H9 (cell line): Measurements from ENCODE around the gene LARP1. TPM values are rescaled to one million over a fixed set of nuclear protein-coding genes. Genes with fewer than 3 reads are reported as not detected.

Experiments used
- DNase-seq: peaks from one replicate; pipeline ENCODE4 v3.0.0-alpha.2; 2017
- H2AFZ ChIP-seq: one replicate; pipeline ENCODE4 v1.6.1; 2013; ENCODE audit warnings: mild to moderate bottlenecking, low read length, control low read depth, moderate library complexity
- H2AK5ac ChIP-seq: 2 replicates; pipeline ENCODE4 v1.6.1; 2013; ENCODE audit warnings: low read length, control low read depth, mixed read lengths; ENCODE audit not compliant: insufficient read length
- H2BK120ac ChIP-seq: one replicate; pipeline ENCODE4 v1.6.1; 2013; ENCODE audit warnings: low read depth, mild to moderate bottlenecking, low read length, control low read depth, inconsistent platforms; ENCODE audit not compliant: poor library complexity, severe bottlenecking
- H2BK12ac ChIP-seq: 2 replicates; pipeline ENCODE4 v1.6.1; 2013; ENCODE audit warnings: low read length, control low read depth, mixed read lengths, low read depth; ENCODE audit not compliant: insufficient read length
- H2BK15ac ChIP-seq: 2 replicates; pipeline ENCODE4 v1.6.1; 2013; ENCODE audit warnings: low read depth, low read length, control low read depth
- H2BK20ac ChIP-seq: one replicate; pipeline ENCODE4 v1.6.1; 2013; ENCODE audit warnings: low read depth, mild to moderate bottlenecking, low read length, control low read depth, inconsistent platforms; ENCODE audit not compliant: poor library complexity, severe bottlenecking
- H2BK5ac ChIP-seq: 2 replicates; pipeline ENCODE4 v1.6.1; 2013; ENCODE audit warnings: low read length, control low read depth, mixed read lengths; ENCODE audit not compliant: insufficient read length
- H3K14ac ChIP-seq: 2 replicates; pipeline ENCODE4 v1.6.1; 2013; ENCODE audit warnings: low read length, control low read depth; ENCODE audit not compliant: insufficient read depth
- H3K18ac ChIP-seq: 2 replicates; pipeline ENCODE4 v1.6.1; 2013; ENCODE audit warnings: low read depth, mild to moderate bottlenecking, mixed read lengths, low read length, control low read depth; ENCODE audit not compliant: insufficient read length
- H3K23ac ChIP-seq: 2 replicates; pipeline ENCODE4 v1.6.1; 2013; ENCODE audit warnings: low read length, control low read depth, mixed read lengths, low read depth; ENCODE audit not compliant: insufficient read length
- H3K23me2 ChIP-seq: 2 replicates; pipeline ENCODE4 v1.6.1; 2013; ENCODE audit warnings: low read depth, mild to moderate bottlenecking, mixed read lengths, low read length, control low read depth; ENCODE audit not compliant: insufficient read length, poor library complexity, severe bottlenecking
- H3K27ac ChIP-seq: 2 replicates; pipeline ENCODE4 v1.5.1; 2013; ENCODE audit warnings: low read length, control low read depth, mixed read lengths, low read depth; ENCODE audit not compliant: insufficient read length
- H3K27me3 ChIP-seq: 2 replicates; pipeline ENCODE4 v1.6.1; 2013; ENCODE audit warnings: low read length, control low read depth, inconsistent platforms; ENCODE audit not compliant: insufficient read depth
- H3K4ac ChIP-seq: 2 replicates; pipeline ENCODE4 v1.6.1; 2013; ENCODE audit warnings: low read depth, mild to moderate bottlenecking, control low read depth, inconsistent platforms, low read length, moderate library complexity
- H3K4me1 ChIP-seq: 2 replicates; pipeline ENCODE4 v1.6.1; 2013; ENCODE audit warnings: low read length, control low read depth, inconsistent platforms; ENCODE audit not compliant: insufficient read depth
- H3K4me2 ChIP-seq: 2 replicates; pipeline ENCODE4 v1.6.1; 2013; ENCODE audit warnings: low read length, control low read depth, mixed read lengths; ENCODE audit not compliant: insufficient read length, insufficient read depth
- H3K56ac ChIP-seq: 2 replicates; pipeline ENCODE4 v1.6.1; 2013; ENCODE audit warnings: low read depth, mild to moderate bottlenecking, mixed read lengths, low read length, control low read depth; ENCODE audit not compliant: insufficient read length
- H3K79me1 ChIP-seq: 2 replicates; pipeline ENCODE4 v1.6.1; 2013; ENCODE audit warnings: low read depth, mild to moderate bottlenecking, moderate library complexity, low read length, control low read depth, inconsistent platforms; ENCODE audit not compliant: insufficient read depth, poor library complexity, severe bottlenecking
- H3K79me2 ChIP-seq: 2 replicates; pipeline ENCODE4 v1.6.1; 2013; ENCODE audit warnings: low read length, control low read depth, inconsistent platforms; ENCODE audit not compliant: insufficient read depth
- H3K9ac ChIP-seq: 2 replicates; pipeline ENCODE4 v1.6.1; 2013; ENCODE audit warnings: low read length, control low read depth, mixed read lengths; ENCODE audit not compliant: insufficient read length; ENCODE audit errors: extremely low read depth
- H3K9me3 ChIP-seq: one replicate; pipeline ENCODE4 v1.6.1; 2013; ENCODE audit warnings: low read depth, low read length, inconsistent platforms; ENCODE audit not compliant: control insufficient read depth
- H3T11ph ChIP-seq: one replicate; pipeline ENCODE4 v1.6.1; 2013; ENCODE audit warnings: mild to moderate bottlenecking, low read length, control low read depth, inconsistent platforms
- H4K20me1 ChIP-seq: one replicate; pipeline ENCODE4 v1.6.1; 2013; ENCODE audit not compliant: control insufficient read depth, insufficient read length, insufficient read depth
- H4K5ac ChIP-seq: 2 replicates; pipeline ENCODE4 v1.6.1; 2013; ENCODE audit warnings: low read depth, mild to moderate bottlenecking, mixed read lengths, low read length, control low read depth; ENCODE audit not compliant: insufficient read length
- H4K8ac ChIP-seq: replicated peaks from 2 replicates; pipeline ENCODE4 v1.6.1; 2013; ENCODE audit warnings: low read length, control low read depth, mixed read lengths, low read depth; ENCODE audit not compliant: insufficient read length
- H4K91ac ChIP-seq: 2 replicates; pipeline ENCODE4 v1.6.1; 2013; ENCODE audit warnings: low read depth, mild to moderate bottlenecking, moderate library complexity, mixed read lengths, low read length, control low read depth; ENCODE audit not compliant: insufficient read length
- H3K27ac Mint-ChIP-seq, 3 experiments: 2 replicates in 2 of 3; 3 replicates in 1 of 3; pipeline ENCODE4 v1.8.0; 2020 to 2021; ENCODE audit warnings: mixed read lengths in 3 of 3, mild to moderate bottlenecking in 1 of 3, moderate library complexity in 1 of 3
- H3K27me3 Mint-ChIP-seq: 2 replicates; pipeline ENCODE4 v1.8.0; 2021; ENCODE audit warnings: low read depth, mild to moderate bottlenecking, moderate library complexity, mixed read lengths
- H3K36me3 Mint-ChIP-seq, 3 experiments: 2 replicates in 2 of 3; 3 replicates in 1 of 3; pipeline ENCODE4 v1.8.0; 2020 to 2021; ENCODE audit warnings: low read depth in 3 of 3, mixed read lengths in 3 of 3; ENCODE audit not compliant: insufficient read depth in 1 of 3
- H3K4me1 Mint-ChIP-seq, 2 experiments: 2 replicates each; pipeline ENCODE4 v1.8.0; 2020; ENCODE audit warnings: mixed read lengths in 2 of 2
- H3K4me3 Mint-ChIP-seq, 2 experiments: 2 replicates in 1 of 2; 3 replicates in 1 of 2; pipeline ENCODE4 v1.8.0; 2020 to 2021; ENCODE audit warnings: mild to moderate bottlenecking in 2 of 2, mixed read lengths in 2 of 2, moderate library complexity in 1 of 2
- H3K9me3 Mint-ChIP-seq, 2 experiments: 2 replicates in 1 of 2; 3 replicates in 1 of 2; pipeline ENCODE4 v1.8.0; 2020; ENCODE audit warnings: mild to moderate bottlenecking in 2 of 2, mixed read lengths in 2 of 2, moderate library complexity in 1 of 2
- WGBS: extraction: QIAGEN DNeasy Blood & Tissue Kit; methylation state at CpG from one replicate; pipeline ENCODE4 v1.1.7; 2013; ENCODE audit warnings: missing lambda C conversion rate, low lambda C conversion rate, mixed read lengths; ENCODE audit not compliant: insufficient read length; ENCODE audit errors: extremely low coverage; 5-methylcytosine and 5-hydroxymethylcytosine counted together
- total RNA-seq: library from RNA; stranded (reverse); gene quantifications from 2 replicates; pipeline ENCODE4 v1.2.1, GENCODE V29; 2021
- TF ChIP-seq, protein P1 (sequence below): fragments of 200-600 bp; sonication (generic); conservative IDR thresholded peaks from 3 replicates; pipeline ENCODE4 v1.8.0; 2021; ENCODE audit warnings: antibody characterized with exemption, mild to moderate bottlenecking

Gene LARP1
- total RNA-seq, 1 experiment from 2014 or later, result 405 TPM

DNA sequence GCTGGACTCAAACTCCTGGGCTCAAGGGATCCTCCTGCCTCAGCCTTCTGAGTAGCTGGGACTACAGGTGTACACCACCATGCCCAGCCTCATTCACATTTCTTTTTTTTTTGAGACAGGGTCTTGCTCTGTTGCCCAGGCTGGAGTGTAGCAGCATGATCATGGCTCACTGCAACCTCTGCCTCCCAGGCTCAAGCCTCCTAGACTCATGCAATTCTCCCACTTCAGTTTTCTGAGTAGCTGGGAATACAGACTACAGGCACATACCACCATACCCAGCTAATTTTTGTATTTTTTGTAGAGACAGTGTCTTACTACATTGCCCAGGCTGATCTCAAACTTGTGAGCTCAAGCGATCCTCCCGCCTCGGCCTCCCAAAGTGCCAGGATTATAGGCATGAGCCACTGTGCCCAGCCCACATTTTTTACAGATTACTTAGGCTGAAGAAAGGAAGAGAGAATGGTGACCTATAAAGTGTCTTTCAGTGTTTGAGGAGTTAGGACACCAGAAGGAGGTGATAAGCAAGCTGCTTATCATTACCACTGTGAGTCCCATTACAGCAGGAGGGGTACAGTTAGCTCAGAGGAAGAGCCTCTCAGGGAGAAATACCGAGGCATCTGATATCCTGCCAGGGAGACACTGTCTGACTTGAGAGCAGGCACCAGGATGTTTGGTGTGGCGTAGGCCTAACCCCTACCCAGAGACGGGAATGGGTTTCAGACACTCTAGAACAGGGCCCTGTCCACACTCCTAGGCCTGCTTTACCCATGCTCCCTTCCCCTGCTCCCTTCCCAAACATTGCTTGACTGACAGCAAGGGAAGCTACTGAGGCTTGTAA, 85.5 kb downstream of the LARP1 start:
- H3K27me3 Mint-ChIP-seq, result no peaks in the 10 kb centered on the region; the same call in 1 of the 2 replicates
- no CpG with 5 or more reads among the region's 6 CpGs for WGBS
- Histone ChIP-seq H3K4ac (no peak overlapping the region), H3K27me3 (no peaks in the 10 kb centered on the region), H2BK5ac (no peak overlapping the region), H3K4me1 (no peaks in the 10 kb centered on the region), H3K23me2 (no peaks in the 10 kb centered on the region), H3K4me2 (no peak overlapping the region), H2BK20ac (no peak overlapping the region), H2AFZ (no peak overlapping the region), H3K14ac (no peak overlapping the region), H3K56ac (no peak overlapping the region), H2AK5ac (no peak overlapping the region), H3K9me3 (no peaks in the 10 kb centered on the region), H3K23ac (no peak overlapping the region), H2BK12ac (no peak overlapping the region), H4K20me1 (no peaks in the 10 kb centered on the region), H3K79me1 (no peaks in the 10 kb centered on the region), H2BK120ac (no peak overlapping the region), H4K91ac (no peak overlapping the region), H2BK15ac (no peak overlapping the region), H4K8ac (no peak overlapping the region), H3K18ac (no peak overlapping the region), H3T11ph (no peak overlapping the region), H3K27ac (no peak overlapping the region), H3K9ac (no peak overlapping the region), H4K5ac (no peak overlapping the region), H3K79me2 (no peaks in the 10 kb centered on the region)
- no peaks in the 10 kb centered on the region for H3K9me3 Mint-ChIP-seq
- no peaks in the 10 kb centered on the region for H3K36me3 Mint-ChIP-seq
- TF ChIP-seq, protein P1, sequence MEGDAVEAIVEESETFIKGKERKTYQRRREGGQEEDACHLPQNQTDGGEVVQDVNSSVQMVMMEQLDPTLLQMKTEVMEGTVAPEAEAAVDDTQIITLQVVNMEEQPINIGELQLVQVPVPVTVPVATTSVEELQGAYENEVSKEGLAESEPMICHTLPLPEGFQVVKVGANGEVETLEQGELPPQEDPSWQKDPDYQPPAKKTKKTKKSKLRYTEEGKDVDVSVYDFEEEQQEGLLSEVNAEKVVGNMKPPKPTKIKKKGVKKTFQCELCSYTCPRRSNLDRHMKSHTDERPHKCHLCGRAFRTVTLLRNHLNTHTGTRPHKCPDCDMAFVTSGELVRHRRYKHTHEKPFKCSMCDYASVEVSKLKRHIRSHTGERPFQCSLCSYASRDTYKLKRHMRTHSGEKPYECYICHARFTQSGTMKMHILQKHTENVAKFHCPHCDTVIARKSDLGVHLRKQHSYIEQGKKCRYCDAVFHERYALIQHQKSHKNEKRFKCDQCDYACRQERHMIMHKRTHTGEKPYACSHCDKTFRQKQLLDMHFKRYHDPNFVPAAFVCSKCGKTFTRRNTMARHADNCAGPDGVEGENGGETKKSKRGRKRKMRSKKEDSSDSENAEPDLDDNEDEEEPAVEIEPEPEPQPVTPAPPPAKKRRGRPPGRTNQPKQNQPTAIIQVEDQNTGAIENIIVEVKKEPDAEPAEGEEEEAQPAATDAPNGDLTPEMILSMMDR, result no peak
- peak overlapping the region in 2 of 3 experiments; percentile 56 to 60; a peak in 4 of 7 replicates for H3K27ac Mint-ChIP-seq
- no peaks in the 10 kb centered on the region; a peak in 1 of 4 replicates for H3K4me1 Mint-ChIP-seq
- no peak overlapping the region; a peak in 1 of 5 replicates for H3K4me3 Mint-ChIP-seq
- no peak for DNase-seq
